Neural progenitor cell (in vitro differentiated cells): ENCODE measurements around the gene ZNRD2.

Source experiments
- CTCF ChIP-seq: fragments of 200-600 bp; sonication (generic); IDR thresholded peaks from 2 replicates; pipeline ENCODE4 v1.5.1; 2017; ENCODE audit warnings: antibody characterized with exemption, mild to moderate bottlenecking
- EZH2 ChIP-seq: fragments of 200-600 bp; sonication (generic); IDR thresholded peaks from 2 replicates; pipeline ENCODE4 v1.6.1; 2017; ENCODE audit warnings: antibody characterized with exemption, mild to moderate bottlenecking, moderate library complexity
- EZH2phosphoT487 ChIP-seq: fragments of 200-600 bp; sonication (generic); IDR thresholded peaks from 2 replicates; pipeline ENCODE4 v1.6.1; 2017; ENCODE audit warnings: antibody characterized with exemption

- TF ChIP-seq CTCF = no peak
- TF ChIP-seq EZH2 = no peak
- no peak for TF ChIP-seq EZH2phosphoT487
Observed at GRCh38 chr11:65538232-65538914, 31.9 kb upstream of the ZNRD2 start.
